ENCODE results near the gene CALM1. TPM values are rescaled to one million over a fixed set of nuclear protein-coding genes. Genes with fewer than 3 reads are reported as not detected.

CALM1 gene
- total RNA-seq, 1 experiment from 2014 or later: 998 TPM

GRCh38 chr14:90406384-90406798, 9.6 kb downstream of the CALM1 start:
- H3K4me1 ChIP-seq (ENCODE audit: insufficient read depth, low read length, poor library complexity, severe bottlenecking): peaks cover 82% of the 10 kb centered on the region
- H3K4me3 ChIP-seq (ENCODE audit: low read depth, low read length, poor library complexity, severe bottlenecking): no peak overlapping the region
- intact Hi-C loops (cut with micrococcal nuclease; ENCODE audit: unreplicated experiment): no loop called here
- no peaks in the 10 kb centered on the region for H3K9me3 ChIP-seq (ENCODE audit: low read depth, low read length, poor library complexity, severe bottlenecking)
- H3K36me3 ChIP-seq (ENCODE audit: insufficient read depth, low read length, poor library complexity, severe bottlenecking): peaks cover 54% of the 10 kb centered on the region
- peak overlapping the region; percentile 72 for H3K27ac ChIP-seq (ENCODE audit: low read depth, low read length, poor library complexity, severe bottlenecking)
- BruUV-seq (replicated peaks): no TSS peak
- H3K27me3 ChIP-seq (replicated peaks; ENCODE audit: insufficient read depth, low read depth, low read length, poor library complexity): no peaks in the 10 kb centered on the region
- no peak for TF ChIP-seq EZH2 (IDR thresholded peaks at IDR 0.05; ENCODE audit: borderline replicate concordance, low read depth, low read length, poor library complexity, severe bottlenecking)
- CTCF ChIA-PET: no interaction called here
- POLR2A ChIA-PET (ENCODE audit: low non-redundant PET): interaction anchor here (1.0 kb wide), 1 partner anchor 36 kb away, joined by 5 read pairs; no protein-coding TSS in a partner anchor
- peak; percentile 76 for DNase-seq (ENCODE audit: low spot score)

GRCh38 chr14:90407230-90407629, 10.4 kb downstream of the CALM1 start:
- Histone ChIP-seq H3K4me3 (ENCODE audit: low read depth, low read length, poor library complexity, severe bottlenecking) (no peak overlapping the region), H3K9me3 (ENCODE audit: low read depth, low read length, poor library complexity, severe bottlenecking) (no peaks in the 10 kb centered on the region), H3K4me1 (ENCODE audit: insufficient read depth, low read length, poor library complexity, severe bottlenecking) (peaks cover 75% of the 10 kb centered on the region), H3K27ac (ENCODE audit: low read depth, low read length, poor library complexity, severe bottlenecking) (peak overlapping the region; percentile 15), H3K27me3 (replicated peaks; ENCODE audit: insufficient read depth, low read depth, low read length, poor library complexity) (no peaks in the 10 kb centered on the region), H3K36me3 (ENCODE audit: insufficient read depth, low read length, poor library complexity, severe bottlenecking) (peaks cover 45% of the 10 kb centered on the region)
- DNase-seq (ENCODE audit: low spot score): no peak
- CTCF ChIA-PET: no interaction called here
- intact Hi-C loops (cut with micrococcal nuclease; ENCODE audit: unreplicated experiment): no loop called here
- POLR2A ChIA-PET (ENCODE audit: low non-redundant PET): interaction anchor here (0.6 kb wide), 1 partner anchor 37 kb away, joined by 4 read pairs; no protein-coding TSS in a partner anchor
- no TSS peak for BruUV-seq (replicated peaks)
- TF ChIP-seq EZH2 (IDR thresholded peaks at IDR 0.05; ENCODE audit: borderline replicate concordance, low read depth, low read length, poor library complexity, severe bottlenecking) (no peak), CTCF (conservative IDR thresholded peaks at IDR 0.05; ENCODE audit: low read depth, low read length) (no peak)

GRCh38 chr14:90408713-90409112, 11.9 kb downstream of the CALM1 start:
- Histone ChIP-seq H3K36me3 (ENCODE audit: insufficient read depth, low read length, poor library complexity, severe bottlenecking) (peaks cover 30% of the 10 kb centered on the region), H3K4me3 (ENCODE audit: low read depth, low read length, poor library complexity, severe bottlenecking) (no peak overlapping the region), H3K27me3 (replicated peaks; ENCODE audit: insufficient read depth, low read depth, low read length, poor library complexity) (no peaks in the 10 kb centered on the region), H3K9me3 (ENCODE audit: low read depth, low read length, poor library complexity, severe bottlenecking) (no peaks in the 10 kb centered on the region), H3K27ac (ENCODE audit: low read depth, low read length, poor library complexity, severe bottlenecking) (peak overlapping the region; percentile 89), H3K4me1 (ENCODE audit: insufficient read depth, low read length, poor library complexity, severe bottlenecking) (peaks cover 61% of the 10 kb centered on the region)
- BruUV-seq (replicated peaks): TSS peak; percentile 59
- POLR2A ChIA-PET (ENCODE audit: low non-redundant PET): interaction anchor here (0.7 kb wide), 1 partner anchor 35 kb away, joined by 7 read pairs; no protein-coding TSS in a partner anchor
- intact Hi-C loops (cut with micrococcal nuclease; ENCODE audit: unreplicated experiment): loop anchor here (2.0 kb wide), 1 partner anchor 34 kb away; no protein-coding TSS in a partner anchor
- DNase-seq (ENCODE audit: low spot score): peak; percentile 55
- CTCF ChIA-PET: interaction anchor here (0.7 to 2.0 kb wide), 2 partner anchors 9 to 10 kb away, joined by 4 to 11 read pairs; no protein-coding TSS in a partner anchor
- TF ChIP-seq EZH2 (IDR thresholded peaks at IDR 0.05; ENCODE audit: borderline replicate concordance, low read depth, low read length, poor library complexity, severe bottlenecking): no peak
- no peak for TF ChIP-seq CTCF (conservative IDR thresholded peaks at IDR 0.05; ENCODE audit: low read depth, low read length)

All from A673 (cell line).